Esophagus squamous epithelium (tissue), 4 donors: Measurements from ENCODE around the gene SPAG8.

Source experiments
- CTCF ChIP-seq, 6 experiments: fragments of 450-650 bp in 4 of 6; fragments of 200-600 bp in 2 of 6; sonication (generic) in 2 of 6; IDR thresholded peaks; one replicate each; pipeline ENCODE4 v1.5.1; 2016 to 2019; ENCODE audit warnings: antibody characterized with exemption in 6 of 6, mild to moderate bottlenecking in 4 of 6, moderate library complexity in 4 of 6
- POLR2A ChIP-seq, 4 donors: fragments of 450-650 bp; IDR thresholded peaks; one replicate each; pipeline ENCODE4 v1.6.1; 2017; ENCODE audit warnings: antibody characterized with exemption in 4 of 4, mild to moderate bottlenecking in 4 of 4, moderate library complexity in 3 of 4

- TF ChIP-seq CTCF (IDR thresholded peaks at IDR 0.05) (no peak), POLR2A (IDR thresholded peaks at IDR 0.05) (no peak)
Measured at GRCh38 chr9:35859990-35860339, 47.9 kb upstream of the SPAG8 start.
